HG03066 (cell line): ENCODE measurements around the gene ARHGEF33.

Experiments used
- ATAC-seq: cut with Tn5 transposase; IDR thresholded peaks from one replicate; pipeline ENCODE4 v1.9.1; 2021; ENCODE audit warnings: low read depth; ENCODE audit not compliant: unreplicated experiment

The ARHGEF33 gene

DNA sequence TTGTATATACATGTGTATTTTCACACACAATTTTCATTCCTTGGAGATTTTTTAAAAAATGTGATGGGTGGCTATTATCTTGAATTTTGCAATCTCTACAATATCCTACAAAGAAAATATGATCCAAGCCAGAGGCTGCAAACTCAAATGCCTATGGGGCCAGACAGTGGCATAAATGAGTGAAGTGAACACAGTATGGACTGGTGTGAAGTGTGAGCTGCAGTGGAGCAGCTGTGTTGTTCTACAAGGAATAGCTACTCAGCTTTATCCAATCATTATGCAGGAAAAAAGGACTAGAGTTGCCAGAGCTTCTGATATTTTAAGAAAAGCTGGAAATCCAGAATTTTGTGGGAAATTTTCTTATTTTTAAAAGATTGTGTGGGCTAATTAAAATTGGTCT is 62.1 kb downstream of the ARHGEF33 start:
- no peak for ATAC-seq

DNA sequence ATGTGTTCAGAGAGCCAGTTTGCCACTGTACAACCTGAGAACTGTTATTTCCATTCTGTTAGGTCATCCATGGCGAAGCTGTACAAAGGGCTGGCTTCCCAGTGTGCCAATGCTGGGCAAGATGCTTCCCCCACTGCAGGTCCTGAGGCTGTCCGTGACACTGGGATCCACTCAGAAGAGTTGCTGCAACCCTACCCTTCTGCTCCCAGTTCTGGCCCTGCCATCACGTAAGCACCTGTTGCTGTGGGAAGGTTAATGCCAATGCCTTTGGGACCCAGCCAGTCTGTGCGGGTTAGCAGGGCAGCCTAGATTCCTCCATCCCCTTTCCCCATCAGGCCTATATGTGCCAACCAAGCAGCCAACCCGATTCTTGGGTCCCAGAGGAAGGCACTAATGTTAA is 68.3 kb downstream of the ARHGEF33 start:
- ATAC-seq = no peak

DNA sequence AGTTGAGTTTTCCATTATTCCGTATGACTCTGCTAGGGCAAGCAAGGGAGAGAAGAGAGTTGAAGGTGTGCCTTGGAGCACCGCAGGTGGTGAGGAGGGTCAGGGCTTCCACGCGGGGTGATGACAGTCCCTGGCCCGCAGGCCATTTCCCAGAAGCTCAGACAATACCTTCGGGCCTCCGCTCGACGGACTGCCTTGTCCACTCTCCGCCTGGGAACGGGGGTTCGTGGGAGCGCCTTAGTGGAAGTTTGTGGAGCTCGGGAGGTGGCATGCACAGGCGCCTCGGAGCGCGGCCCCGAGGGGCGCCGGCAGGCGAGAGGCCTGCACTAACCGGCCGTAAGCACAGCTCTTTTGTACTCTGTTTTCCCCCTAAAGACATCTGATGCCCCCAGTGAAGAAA is 69.8 kb downstream of the ARHGEF33 start:
- ATAC-seq = no peak

DNA sequence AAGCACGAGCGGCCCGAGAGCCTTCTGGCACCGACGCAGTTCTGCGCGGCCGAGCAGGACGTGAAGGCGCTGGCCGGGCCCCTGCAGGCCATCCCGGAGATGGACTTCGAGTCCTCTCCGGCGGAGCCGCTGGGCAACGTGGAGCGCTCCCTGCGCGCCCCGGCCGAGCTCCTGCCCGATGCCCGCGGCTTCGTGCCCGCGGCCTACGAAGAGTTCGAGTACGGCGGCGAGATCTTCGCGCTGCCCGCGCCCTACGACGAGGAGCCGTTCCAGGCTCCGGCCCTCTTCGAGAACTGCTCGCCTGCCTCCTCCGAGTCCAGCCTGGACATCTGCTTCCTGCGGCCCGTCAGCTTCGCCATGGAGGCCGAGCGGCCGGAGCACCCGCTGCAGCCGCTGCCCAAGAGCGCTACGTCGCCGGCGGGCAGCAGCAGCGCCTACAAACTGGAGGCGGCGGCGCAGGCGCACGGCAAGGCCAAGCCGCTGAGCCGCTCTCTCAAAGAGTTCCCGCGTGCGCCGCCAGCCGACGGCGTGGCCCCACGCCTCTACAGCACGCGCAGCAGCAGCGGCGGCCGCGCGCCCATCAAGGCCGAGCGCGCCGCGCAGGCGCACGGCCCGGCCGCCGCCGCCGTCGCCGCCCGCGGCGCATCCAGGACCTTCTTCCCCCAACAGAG is 70.4 kb downstream of the ARHGEF33 start:
- no peak for ATAC-seq

DNA sequence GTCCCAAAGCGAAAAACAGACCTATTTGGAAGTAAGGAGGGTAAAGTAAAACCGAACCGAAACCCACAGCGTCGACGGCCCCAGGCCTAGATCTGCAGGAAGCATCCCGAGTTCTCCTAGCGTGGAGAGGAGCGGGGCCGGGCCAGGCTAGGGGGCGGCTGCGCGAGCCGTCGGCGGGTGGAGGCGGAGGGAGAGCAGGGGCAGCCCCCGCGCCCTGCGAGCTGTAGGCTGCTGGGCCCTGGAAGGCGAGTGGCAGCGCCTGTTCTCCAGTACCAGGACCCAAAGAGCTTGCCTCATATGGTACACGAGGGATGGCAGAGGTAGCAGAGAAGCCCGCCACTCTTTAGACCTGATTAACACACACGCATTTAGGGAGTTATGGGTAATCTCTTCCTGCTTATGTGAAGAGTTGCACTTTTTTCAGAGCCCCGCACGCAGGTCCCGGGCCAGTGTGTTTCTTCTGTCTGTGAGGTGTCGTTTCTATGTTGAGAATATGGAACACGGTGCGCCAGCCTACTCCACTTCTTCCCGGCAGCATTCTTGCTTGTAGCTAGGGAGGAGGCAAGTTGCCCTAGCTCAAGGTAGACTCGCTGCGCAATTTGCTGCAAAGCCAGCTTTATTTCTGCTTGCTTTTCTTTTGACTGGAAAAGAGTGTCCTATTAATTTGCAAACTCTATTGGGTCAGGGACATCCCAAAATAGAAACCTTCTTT is 71.1 kb downstream of the ARHGEF33 start:
- no peak for ATAC-seq

DNA sequence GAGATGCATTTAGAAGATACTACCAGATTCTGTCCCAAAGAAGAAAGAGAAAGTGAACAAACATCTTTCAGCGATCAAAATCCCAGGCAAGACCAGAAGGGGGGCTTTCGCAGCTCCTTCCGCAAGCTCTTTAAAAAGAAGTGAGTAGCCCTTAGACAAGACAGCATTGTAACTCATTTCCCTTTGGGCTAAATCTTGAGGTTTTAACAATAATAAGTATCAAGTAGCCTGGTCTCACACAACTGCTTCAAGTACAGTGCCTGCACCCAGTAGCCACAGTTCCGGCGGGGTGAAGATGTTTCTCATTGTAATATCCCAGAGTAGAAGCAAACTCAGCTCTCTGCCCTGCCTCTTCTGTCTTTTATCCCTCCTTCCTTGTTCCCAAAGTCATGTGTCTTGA is 76.3 kb downstream of the ARHGEF33 start:
- no peak for ATAC-seq

DNA sequence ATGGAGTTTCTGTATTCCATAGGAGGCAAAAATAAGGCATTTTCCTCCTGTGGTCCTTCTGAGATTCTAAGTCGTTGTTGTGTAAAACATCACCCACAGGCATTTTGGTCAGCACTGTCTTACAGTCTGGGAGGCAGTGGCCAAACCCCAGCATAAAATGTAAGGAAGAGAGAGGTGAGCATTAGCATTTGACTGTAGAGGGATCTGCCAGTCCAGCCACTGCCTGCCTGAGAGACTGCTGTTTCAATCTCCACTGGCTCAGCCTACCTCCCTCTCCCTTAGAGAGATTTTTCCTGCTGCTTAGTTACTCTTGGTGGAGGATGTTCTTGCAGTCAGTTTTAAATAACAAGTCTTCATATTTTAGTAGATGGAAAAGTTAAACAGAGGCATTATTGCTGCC is 77.0 kb downstream of the ARHGEF33 start:
- ATAC-seq = no peak

DNA sequence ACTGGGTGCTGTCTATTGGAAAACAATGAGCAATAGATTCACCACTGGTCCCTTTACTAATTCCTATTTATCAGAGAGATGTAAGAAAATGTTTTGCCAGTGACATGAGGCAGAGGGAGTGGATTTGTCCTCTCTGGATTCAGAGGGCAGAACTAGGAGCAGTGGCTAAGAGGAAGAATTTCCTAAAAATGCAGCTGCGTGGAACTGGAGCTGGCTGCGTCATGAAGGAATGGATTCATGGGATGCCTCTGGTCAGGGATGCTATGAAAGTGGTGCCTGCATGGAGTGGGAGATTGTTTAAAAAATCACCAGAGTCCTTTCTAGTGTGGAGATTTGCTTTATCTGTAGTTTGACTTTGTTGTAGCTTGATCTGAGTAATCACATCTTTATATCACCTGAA is 78.3 kb downstream of the ARHGEF33 start:
- ATAC-seq = no peak

DNA sequence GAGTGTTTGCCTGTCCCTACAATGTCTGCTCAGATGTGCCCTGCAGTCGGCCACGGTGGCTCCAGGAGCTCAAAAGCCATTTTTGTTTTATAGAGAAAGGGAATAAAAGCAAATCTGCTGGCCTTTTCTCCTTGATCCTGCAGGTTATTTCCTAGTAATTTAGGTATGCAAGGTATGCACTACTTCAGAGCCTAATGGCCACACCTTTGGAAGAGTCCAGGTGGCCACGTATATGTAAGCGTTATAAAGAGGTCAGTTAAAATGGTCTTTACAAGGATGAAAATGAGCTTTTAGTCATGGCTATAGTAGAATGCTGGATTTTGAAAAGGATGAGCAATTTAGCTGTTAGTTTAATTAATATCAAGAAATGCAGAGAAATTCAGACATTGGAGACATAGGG is 81.7 kb downstream of the ARHGEF33 start:
- no peak for ATAC-seq

DNA sequence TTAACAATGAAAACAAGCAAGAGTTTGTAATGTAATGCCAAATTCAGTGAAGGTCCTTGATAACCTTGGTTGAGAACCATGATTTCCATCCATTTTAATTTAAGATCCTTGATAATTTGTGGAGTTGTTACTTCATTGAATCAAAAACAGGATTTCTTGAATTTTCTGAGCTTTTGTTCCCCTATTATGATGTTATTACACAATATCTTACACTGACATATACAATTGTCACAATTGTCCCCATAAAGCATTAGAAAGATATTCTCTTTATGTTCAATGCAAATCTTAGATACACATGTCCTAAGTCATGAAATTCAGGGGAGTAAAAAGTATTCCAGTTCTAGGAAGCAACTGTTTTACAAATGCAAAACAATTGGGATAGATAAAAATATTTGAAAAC is 83.6 kb downstream of the ARHGEF33 start:
- ATAC-seq = no peak

DNA sequence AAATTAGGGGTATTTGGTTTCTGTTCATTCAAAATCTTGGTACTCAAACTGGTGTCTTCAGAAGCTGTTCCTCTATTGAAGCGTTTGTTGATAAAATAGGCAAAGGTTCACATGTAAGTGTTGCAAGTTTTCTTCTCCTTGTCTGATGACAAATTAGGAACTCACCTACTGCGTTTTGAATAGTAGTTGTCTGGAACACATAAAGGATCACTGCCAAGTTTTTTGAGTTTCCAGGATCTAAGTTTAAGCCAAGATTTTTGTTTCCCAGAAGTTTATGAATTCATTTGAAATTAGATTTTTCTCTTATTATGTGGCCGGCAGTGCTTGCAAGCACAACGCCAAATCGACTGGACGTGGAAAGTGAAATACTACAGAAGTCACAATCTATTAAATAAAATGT is 85.4 kb downstream of the ARHGEF33 start:
- no peak for ATAC-seq

DNA sequence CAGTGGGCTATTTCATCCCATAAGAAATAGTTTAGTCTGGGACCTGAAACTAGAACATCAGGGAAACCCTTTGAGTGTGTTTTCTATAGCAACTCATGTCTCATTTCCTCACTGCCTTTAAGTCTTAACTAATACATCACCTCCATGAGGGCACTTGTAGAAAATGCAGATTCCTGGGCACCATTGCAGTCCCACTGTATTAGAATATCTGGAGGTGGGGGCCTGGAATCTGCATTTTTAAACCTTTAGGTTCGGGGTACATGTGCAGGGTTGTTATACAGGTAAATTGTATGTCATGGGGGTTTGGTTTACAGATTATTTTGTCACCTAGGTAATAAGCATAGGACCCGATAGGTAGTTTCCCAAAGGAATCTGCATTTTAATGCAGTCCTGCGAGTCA is 87.4 kb downstream of the ARHGEF33 start:
- no peak for ATAC-seq

DNA sequence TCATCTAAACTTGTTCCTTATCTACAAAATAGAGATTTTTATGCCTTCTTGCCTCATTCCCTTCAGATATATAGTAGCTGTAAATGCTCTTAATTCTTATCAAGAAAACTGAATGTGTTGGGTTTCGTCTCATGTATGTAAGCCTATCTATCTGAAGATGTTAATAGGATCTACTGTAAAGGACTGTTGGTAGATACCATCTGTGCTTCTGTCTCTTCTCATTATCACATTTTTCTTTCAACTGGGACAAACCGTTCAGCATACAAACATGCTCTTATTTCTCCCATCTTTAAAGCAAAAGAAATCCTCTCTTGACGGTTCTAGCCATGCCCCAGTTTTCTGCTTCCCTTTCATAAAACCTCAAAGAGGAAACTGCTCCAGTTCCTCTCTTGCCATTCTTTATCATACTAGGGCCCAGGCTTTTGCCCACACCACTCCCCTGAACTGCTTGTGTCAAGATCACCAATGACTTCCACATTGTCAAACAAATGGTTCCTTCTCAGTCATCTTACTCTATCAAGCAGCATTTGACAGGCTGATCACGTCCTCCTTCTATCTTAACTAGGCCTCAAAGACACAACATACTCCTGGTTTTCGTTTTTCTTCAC is 88.7 kb downstream of the ARHGEF33 start:
- no peak for ATAC-seq

DNA sequence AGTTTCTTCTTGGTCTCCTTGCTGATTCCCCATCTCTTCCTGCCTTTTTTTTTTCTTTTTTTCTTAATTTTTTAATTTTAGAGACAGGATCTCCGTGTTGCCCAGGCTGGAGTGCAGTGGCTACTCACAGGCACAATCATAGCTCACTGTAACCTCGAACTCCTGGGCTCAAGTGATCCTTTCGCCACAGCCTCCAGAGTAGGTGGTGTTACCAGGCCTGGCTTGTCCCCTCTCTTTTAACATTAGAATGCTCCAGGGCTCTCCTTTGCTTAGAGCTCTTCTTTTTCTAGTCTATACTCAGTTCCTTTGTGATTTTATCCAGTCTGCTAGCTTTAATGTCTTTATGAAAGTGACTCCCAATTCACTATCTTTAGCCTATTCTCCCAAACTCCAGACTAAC is 89.2 kb downstream of the ARHGEF33 start:
- no peak for ATAC-seq

DNA sequence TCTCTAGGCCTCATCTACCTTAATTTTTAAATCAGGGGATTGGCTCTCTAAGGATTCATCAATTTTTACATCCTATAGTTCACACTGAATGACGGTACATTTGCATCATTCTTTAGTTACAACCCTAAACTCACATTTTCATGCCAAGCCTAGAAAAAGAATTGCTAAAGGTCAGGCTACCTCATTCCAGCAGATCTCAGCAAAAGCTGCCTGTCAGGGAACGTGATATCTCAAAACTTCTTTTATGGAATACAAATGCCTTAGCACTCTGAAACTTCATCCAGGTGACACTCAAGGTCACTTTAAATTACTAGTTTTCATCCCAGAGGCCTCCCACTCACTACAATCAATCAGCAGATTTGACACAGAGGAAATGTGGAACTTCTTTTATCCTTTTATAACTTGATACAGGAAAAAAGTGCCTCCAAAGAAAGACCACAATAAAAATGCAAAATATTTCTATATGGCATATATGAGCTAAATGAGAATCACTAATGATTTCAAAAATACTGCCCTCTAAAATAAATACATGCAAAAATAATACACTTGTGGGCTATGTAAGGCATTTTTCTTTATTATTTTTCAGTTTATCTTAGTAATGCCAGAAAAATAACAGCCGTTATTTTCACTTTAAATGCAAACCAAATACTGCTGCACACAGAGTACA is 91.5 kb downstream of the ARHGEF33 start:
- no peak for ATAC-seq

DNA sequence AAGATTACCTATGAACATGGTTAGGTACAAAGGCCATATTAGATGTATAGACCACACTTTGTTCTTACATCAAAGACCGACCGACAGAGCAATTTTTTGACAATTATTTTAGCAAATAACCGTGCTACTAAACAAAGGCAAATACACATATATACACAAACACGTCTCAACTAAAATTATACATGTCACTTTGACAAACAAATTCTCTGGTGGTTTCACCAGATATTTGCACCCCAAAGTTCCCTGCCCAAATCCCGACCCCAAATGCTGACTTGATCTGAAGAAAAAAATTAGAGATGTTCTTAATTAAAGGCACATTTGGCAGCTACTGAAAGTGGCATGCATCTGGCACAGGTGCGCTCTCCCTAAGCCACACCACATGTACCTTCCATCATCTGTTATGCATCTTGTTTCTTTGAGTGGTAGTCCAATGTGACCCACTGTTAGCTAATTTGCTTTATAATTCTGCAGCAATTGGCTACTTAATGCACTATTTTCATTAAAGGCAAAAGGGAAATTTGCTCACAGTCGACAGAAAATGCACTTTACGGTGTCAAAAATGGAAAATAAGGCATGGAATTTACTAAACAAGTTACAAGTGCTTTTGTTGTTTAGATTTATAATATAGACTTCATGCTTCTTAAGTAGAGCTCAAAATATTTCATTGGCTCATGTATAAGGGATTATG is 92.1 kb downstream of the ARHGEF33 start:
- ATAC-seq = no peak

DNA sequence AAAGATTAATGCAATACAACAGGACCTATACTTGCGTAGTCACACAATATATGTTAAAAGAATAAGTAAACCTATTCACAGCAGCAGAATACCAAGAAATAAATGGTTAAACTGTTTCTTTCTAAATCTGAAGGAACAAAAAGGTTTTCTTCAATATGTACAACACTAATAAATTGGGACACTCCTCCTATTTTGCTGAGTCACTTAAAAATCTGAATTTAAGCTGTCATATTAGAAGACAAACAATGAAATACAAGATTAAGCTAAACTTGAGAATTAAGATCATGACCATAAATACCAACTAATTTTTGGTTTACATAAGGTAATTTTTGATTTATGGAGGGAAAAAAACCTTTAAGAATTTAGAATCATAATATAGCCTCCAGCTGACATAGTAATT is 92.8 kb downstream of the ARHGEF33 start:
- no peak for ATAC-seq

DNA sequence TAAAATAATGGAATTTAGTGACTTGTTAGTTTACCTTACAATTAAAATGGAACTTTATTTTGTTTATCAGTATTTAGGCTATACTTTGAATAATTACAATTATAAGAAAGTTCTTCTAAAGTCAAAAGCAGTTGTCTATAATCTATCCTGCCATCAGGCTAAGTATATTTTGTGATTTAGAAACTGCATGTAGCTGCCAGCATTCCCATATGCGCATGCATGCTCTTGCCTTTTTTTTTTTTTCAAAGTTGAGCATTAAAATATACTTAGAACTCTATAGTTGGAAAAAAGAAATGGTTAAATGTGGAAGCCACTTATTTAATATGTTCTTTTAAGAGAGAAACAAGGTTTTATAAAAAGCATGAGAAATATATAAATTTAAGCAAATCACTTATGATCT is 99.0 kb downstream of the ARHGEF33 start:
- ATAC-seq = no peak

DNA sequence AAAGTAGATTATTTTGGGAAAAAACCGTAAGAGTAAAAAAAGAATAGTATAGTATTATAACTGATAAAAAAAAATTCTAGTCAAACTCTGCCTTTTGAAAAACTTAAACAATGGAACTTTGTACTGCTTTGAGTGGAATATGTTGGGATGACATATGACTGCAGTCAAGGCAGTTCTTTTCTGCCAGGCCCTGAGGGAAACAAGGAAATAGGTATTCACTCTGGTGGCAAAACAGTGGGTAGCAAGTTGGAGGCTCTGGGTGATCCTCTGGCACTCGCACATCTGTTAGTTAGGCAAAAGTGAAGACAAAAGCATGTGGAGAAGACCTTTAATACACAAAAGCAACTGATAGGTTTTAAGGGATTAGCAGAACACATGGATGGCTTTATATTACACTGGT is 102.2 kb downstream of the ARHGEF33 start:
- ATAC-seq = no peak

DNA sequence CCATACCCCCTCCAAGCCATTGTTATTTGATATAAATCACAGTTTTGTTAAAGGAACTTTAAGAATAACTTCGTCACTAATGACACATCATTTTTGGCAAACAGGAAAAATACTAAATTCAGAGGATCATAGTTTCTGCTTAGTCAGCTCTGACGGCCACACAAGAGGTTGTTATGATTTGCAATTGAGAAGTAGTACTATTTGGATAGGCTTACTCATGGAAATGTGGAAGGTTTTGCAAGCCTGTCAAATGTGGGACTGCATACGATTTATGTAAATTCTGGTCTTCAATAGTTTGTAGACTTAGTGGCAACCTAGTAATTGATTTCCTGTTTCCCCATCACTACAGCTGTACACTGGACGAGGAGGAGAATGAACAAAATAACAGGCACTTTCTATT is 108.1 kb downstream of the ARHGEF33 start:
- ATAC-seq = no peak

DNA sequence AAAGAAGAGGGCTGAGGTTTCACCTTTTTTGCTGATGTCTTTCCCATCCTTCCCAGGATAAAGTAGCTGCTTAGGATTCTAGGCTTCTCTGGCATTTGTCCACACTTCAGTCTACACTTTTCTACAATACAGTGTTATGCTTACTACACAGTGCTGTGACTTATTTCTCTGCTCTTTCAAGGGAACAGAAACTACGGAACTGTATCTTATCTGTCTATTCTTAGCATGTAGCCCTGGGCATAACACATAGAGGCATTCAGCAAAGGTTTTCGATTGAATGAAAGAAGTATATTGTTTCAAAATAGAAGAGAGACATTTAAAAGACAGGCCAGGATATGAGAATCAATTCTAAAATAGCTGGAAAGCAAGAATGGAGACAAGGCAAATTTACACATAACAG is 110.9 kb downstream of the ARHGEF33 start:
- no peak for ATAC-seq
